GM12878 (cell line): ENCODE results near the gene RFWD3. TPM values are rescaled to one million over a fixed set of nuclear protein-coding genes. Genes with fewer than 3 reads are reported as not detected.

Experiments
- ATAC-seq: fragments of 200-7000 bp; cut with Tn5 transposase; 3 replicates; pipeline ENCODE4 v1.9.1; 2020; ENCODE audit warnings: mild to moderate bottlenecking, moderate library complexity
- BruUV-seq: library from RNA; stranded (reverse); fragments of 400-500 nt; replicated peaks from 2 replicates; lab custom pipeline; 2021; lab: Mats Ljungman, UMichigan
- CTCF ChIA-PET: fragments of 300-600 bp; sonication (Branson Sonifier 250); formaldehyde crosslinking; extraction: SDS; loops from one replicate; lab custom pipeline; 2021; ENCODE audit warnings: inconsistent platforms; lab: Yijun Ruan, JAX
- POLR2A ChIA-PET: fragments of 350-600 bp; formaldehyde crosslinking; extraction: SDS; loops from one replicate; lab custom pipeline; 2021; ENCODE audit warnings: inconsistent platforms; lab: Charles Lee
- RAD21 ChIA-PET: fragments of 300-600 bp; sonication (Branson Sonifier 250); formaldehyde crosslinking; loops from one replicate; lab custom pipeline; 2023; ENCODE audit warnings: antibody characterized with exemption; ENCODE audit not compliant: unreplicated experiment; lab: Charles Lee
- SMC1A ChIA-PET: fragments of 300-600 bp; sonication (Branson Sonifier 250); formaldehyde crosslinking; loops from one replicate; lab custom pipeline; 2023; ENCODE audit not compliant: unreplicated experiment, uncharacterized antibody; lab: Charles Lee
- DNase-seq: peaks from one replicate; pipeline ENCODE4 v3.0.0-alpha.2; 2011; ENCODE audit warnings: low read depth, low spot score
- FAIRE-seq: peaks from 3 replicates; lab custom pipeline; 2011; peaks lifted over from hg19 to GRCh38; lab: Jason Lieb, UNC
- H2AFZ ChIP-seq: 2 replicates; pipeline ENCODE4 v1.6.0; 2011; ENCODE audit warnings: low read depth, low read length, control low read depth; ENCODE audit not compliant: control insufficient read depth
- H3K27ac ChIP-seq: 2 replicates; pipeline ENCODE4 v1.5.1; 2011; ENCODE audit warnings: control low read depth; ENCODE audit not compliant: control insufficient read depth, insufficient read depth
- H3K27me3 ChIP-seq, 2 experiments: replicated peaks in 1 of 2; 2 replicates each; pipeline versions ENCODE4 v1.6.0 to v1.6.1; 2011; ENCODE audit warnings: low read length in 1 of 2; ENCODE audit not compliant: control insufficient read depth in 2 of 2, insufficient read depth in 2 of 2
- H3K36me3 ChIP-seq, 2 experiments: 2 replicates each; pipeline ENCODE4 v1.5.1; 2011; ENCODE audit warnings: low read length in 1 of 2; ENCODE audit not compliant: control insufficient read depth in 2 of 2, insufficient read depth in 2 of 2
- H3K4me1 ChIP-seq: 2 replicates; pipeline ENCODE4 v1.6.1; 2011; ENCODE audit warnings: mild to moderate bottlenecking, low read length, moderate library complexity, mixed read lengths; ENCODE audit not compliant: control insufficient read depth, insufficient read depth
- H3K4me2 ChIP-seq: 2 replicates; pipeline ENCODE4 v1.6.0; 2011; ENCODE audit warnings: control low read depth; ENCODE audit not compliant: control insufficient read depth, insufficient read depth
- H3K4me3 ChIP-seq: fragments of 200-600 bp; sonication (generic); 2 replicates; pipeline ENCODE4 v1.5.1; 2016
- H3K79me2 ChIP-seq: 2 replicates; pipeline ENCODE4 v1.6.0; 2011; ENCODE audit warnings: low read length; ENCODE audit not compliant: control insufficient read depth, insufficient read depth
- H3K9ac ChIP-seq: 2 replicates; pipeline ENCODE4 v1.8.0; 2011; ENCODE audit warnings: low read length, control low read depth, mixed read lengths; ENCODE audit not compliant: control insufficient read depth, insufficient read depth
- H3K9me3 ChIP-seq: replicated peaks from 3 replicates; pipeline ENCODE4 v1.5.1; 2011; ENCODE audit warnings: mild to moderate bottlenecking, low read length; ENCODE audit not compliant: control insufficient read depth, insufficient read depth
- H4K20me1 ChIP-seq: 2 replicates; pipeline ENCODE4 v1.6.0; 2011; ENCODE audit not compliant: control insufficient read depth, insufficient read depth
- ATF7 ChIP-seq: fragments of 450-650 bp; IDR thresholded peaks from 2 replicates; pipeline ENCODE4 v1.6.1; 2016; ENCODE audit warnings: low read depth, mild to moderate bottlenecking
- BACH1 ChIP-seq: fragments of 450-650 bp; IDR thresholded peaks from 2 replicates; pipeline ENCODE4 v1.6.1; 2017; ENCODE audit warnings: mild to moderate bottlenecking, borderline replicate concordance
- CEBPZ ChIP-seq: fragments of 150-350 bp; IDR thresholded peaks from 2 replicates; pipeline ENCODE4 v1.6.1; 2016; ENCODE audit warnings: low read depth, low read length
- E2F4 ChIP-seq: IDR thresholded peaks from 2 replicates; pipeline ENCODE4 v1.6.1; 2012; ENCODE audit warnings: low read depth, low read length, improper control_type of control experiment
- E2F8 ChIP-seq: fragments of 450-650 bp; IDR thresholded peaks from 2 replicates; pipeline ENCODE4 v1.6.1; 2018; ENCODE audit warnings: mild to moderate bottlenecking, low read depth, moderate library complexity; ENCODE audit not compliant: partially characterized antibody
- FOS ChIP-seq: IDR thresholded peaks from 3 replicates; pipeline ENCODE4 v1.6.1; 2011; ENCODE audit warnings: borderline replicate concordance; ENCODE audit not compliant: insufficient read length; ENCODE audit errors: extremely low read depth
- FOXM1 ChIP-seq: IDR thresholded peaks from 2 replicates; pipeline ENCODE4 v1.6.1; 2012; ENCODE audit warnings: low read depth, mild to moderate bottlenecking, inconsistent platforms, low read length, moderate library complexity
- HCFC1 ChIP-seq: fragments of 150-350 bp; IDR thresholded peaks from 2 replicates; pipeline ENCODE4 v1.6.1; 2014; ENCODE audit warnings: low read length
- MEF2B ChIP-seq: fragments of 450-650 bp; IDR thresholded peaks from 2 replicates; pipeline ENCODE4 v1.6.1; 2018; ENCODE audit warnings: mild to moderate bottlenecking, moderate library complexity; ENCODE audit not compliant: partially characterized antibody, poor library complexity, severe bottlenecking
- PML ChIP-seq: IDR thresholded peaks from 2 replicates; pipeline ENCODE4 v1.6.1; 2012; ENCODE audit warnings: low read length, inconsistent platforms
- RUNX3 ChIP-seq: IDR thresholded peaks from 2 replicates; pipeline ENCODE4 v1.6.1; 2012; ENCODE audit warnings: low read length, inconsistent platforms
- SMAD1 ChIP-seq: fragments of 450-650 bp; IDR thresholded peaks from 2 replicates; pipeline ENCODE4 v1.6.1; 2018; ENCODE audit warnings: mild to moderate bottlenecking, low read depth; ENCODE audit not compliant: partially characterized antibody
- USF2 ChIP-seq: IDR thresholded peaks from 2 replicates; pipeline ENCODE4 v1.6.1; 2011; ENCODE audit warnings: low read depth, low read length, improper control_type of control experiment, borderline replicate concordance
- WGBS: methylation state at CpG from one replicate; pipeline ENCODE4 v1.1.6; 2016; ENCODE audit warnings: low lambda C conversion rate; ENCODE audit not compliant: insufficient replicate concordance, insufficient coverage; ENCODE audit errors: missing lambda C conversion rate; 5-methylcytosine and 5-hydroxymethylcytosine counted together
- in situ Hi-C: fragments of 300-500 bp; cut with MboI; formaldehyde crosslinking; loops from 9 replicates; pipeline ENCODE4 v1.14.3; 2018; ENCODE audit warnings: mixed read lengths
- intact Hi-C: fragments of 100-400 bp; cut with micrococcal nuclease; formaldehyde crosslinking; loops from one replicate; pipeline ENCODE4 v1.14.2; 2022; ENCODE audit not compliant: unreplicated experiment
- polyA plus RNA-seq, 11 experiments: library from polyadenylated mRNA; depleted of rRNA in 4 of 11; unstranded in 6 of 11; stranded (reverse) in 5 of 11; fragments of >200 nt; fragmentation: Nextera tagmentation in 4 of 11; fragmentation: Illumina TruSeq in 1 of 11; extraction: Ambion mirVana in 4 of 11; extraction: Trizol in 1 of 11; gene quantifications; 1 replicate in 1 of 11; 2 replicates in 10 of 11; pipeline versions ENCODE4 v1.2.1 to v1.2.3, GENCODE V29; 2011 to 2016; ENCODE audit warnings: inconsistent platforms in 2 of 11, missing spikeins in 2 of 11, low read depth in 1 of 11
- total RNA-seq, 4 experiments: library from RNA; depleted of rRNA in 3 of 4; stranded (reverse); fragments of >200 nt in 3 of 4; fragmentation: Illumina TruSeq in 1 of 4; extraction: Trizol in 1 of 4; gene quantifications; 2 replicates each; pipeline versions ENCODE4 v1.2.1 to v1.2.3, GENCODE V29; 2013 to 2021

Gene RFWD3
- total and polyA plus RNA-seq, 10 of the 15 experiments (the other 5 are each of a cell fraction or from before 2014, with no cell fraction given), result 10.7 to 78.5 (median 51.2) TPM

- TF ChIP-seq MEF2B (peak; percentile 84), RUNX3 (peak; percentile 85), FOXM1 (peak; percentile 56; the same call in 1 of the 2 replicates)
- TF ChIP-seq, all 136 proteins: peak for 26
These were observed 85.8 kb downstream of the RFWD3 start (continued) for GRCh38 chr16:74580833-74581232.

- SMC1A ChIA-PET, result interaction anchor here (0.5 to 3.9 kb wide), 8 partner anchors 8 to 84 kb away, joined by 3 to 21 read pairs (median 5); partner anchors contain the start of gene GLG1
- RAD21 ChIA-PET, result interaction anchor here (1.0 to 1.7 kb wide), 2 partner anchors 14 to 146 kb away, joined by 3 to 4 read pairs; no protein-coding TSS in a partner anchor
- DNase-seq, result no peak
- peaks cover 0 to 3% of the 10 kb centered on the region in 2 experiments; a peak in 1 of 4 replicates for H3K36me3 ChIP-seq
- intact Hi-C loops, result no loop called here
- H2AFZ ChIP-seq, result no peak overlapping the region
- H3K4me3 ChIP-seq, result no peak overlapping the region
- POLR2A ChIA-PET, result interaction anchor here (1.2 to 2.0 kb wide), 3 partner anchors 9 to 23 kb away, joined by 4 to 14 read pairs (median 4); no protein-coding TSS in a partner anchor
- peak overlapping the region; percentile 43; the same call in 1 of the 2 replicates for H3K27ac ChIP-seq
- WGBS, result 94% methylated on average over 3 of the region's 3 CpGs
- no peak overlapping the region; the same call in 1 of the 2 replicates for H3K4me2 ChIP-seq
- H3K9ac ChIP-seq, result no peak overlapping the region
- CTCF ChIA-PET, result interaction anchor here (1.3 to 1.5 kb wide), 3 partner anchors 8 to 284 kb away, joined by 4 to 6 read pairs (median 5); no protein-coding TSS in a partner anchor
- H3K4me1 ChIP-seq, result peaks cover 24% of the 10 kb centered on the region
- no peak for ATAC-seq
- H4K20me1 ChIP-seq, result no peaks in the 10 kb centered on the region
- in situ Hi-C loops, result no loop called here
- no peaks in the 10 kb centered on the region for H3K27me3 ChIP-seq
- no TSS peak for BruUV-seq
- H3K9me3 ChIP-seq, result no peaks in the 10 kb centered on the region
- FAIRE-seq, result no peak
- peaks cover 71% of the 10 kb centered on the region for H3K79me2 ChIP-seq
- no peak for TF ChIP-seq FOS
- TF ChIP-seq SMAD1, result no peak
- no peak for TF ChIP-seq CEBPZ
- no peak for TF ChIP-seq ATF7
- no peak for TF ChIP-seq PML
- TF ChIP-seq FOXM1, result no peak
- TF ChIP-seq E2F4, result no peak
- no peak for TF ChIP-seq USF2
- no peak for TF ChIP-seq E2F8
- TF ChIP-seq HCFC1, result no peak
- no peak for TF ChIP-seq BACH1
These were observed 87.8 kb downstream of the RFWD3 start for GRCh38 chr16:74578838-74579237.
